GM12801 (cell line): Measurements from ENCODE around the gene FABP7.

Source experiments
- TF ChIP-seq, protein P1 (sequence below): IDR thresholded peaks from one replicate; pipeline ENCODE4 v1.5.1; 2011; ENCODE audit warnings: control low read depth; ENCODE audit not compliant: insufficient read length; ENCODE audit errors: extremely low read depth

Gene FABP7

DNA sequence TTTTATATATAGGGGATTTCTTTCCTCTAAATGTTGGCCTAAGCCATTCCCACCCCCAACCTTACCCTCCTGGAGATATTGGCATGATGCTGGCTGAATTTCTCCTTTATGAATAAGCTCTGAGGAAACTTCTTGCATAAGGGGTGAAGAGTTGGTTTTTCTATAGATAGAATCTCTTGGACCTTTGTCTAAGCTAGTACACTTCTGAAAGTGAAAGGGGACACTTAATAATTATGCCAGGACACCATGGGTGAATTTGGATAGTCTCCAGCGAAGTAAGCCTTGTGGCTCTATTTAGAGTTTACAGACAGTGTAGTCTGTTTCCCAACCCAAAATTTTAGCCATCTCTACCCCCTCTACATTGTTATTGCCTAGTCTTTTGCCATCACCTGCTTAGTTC lies 27.1 kb upstream of the FABP7 start:
- TF ChIP-seq, protein P1, sequence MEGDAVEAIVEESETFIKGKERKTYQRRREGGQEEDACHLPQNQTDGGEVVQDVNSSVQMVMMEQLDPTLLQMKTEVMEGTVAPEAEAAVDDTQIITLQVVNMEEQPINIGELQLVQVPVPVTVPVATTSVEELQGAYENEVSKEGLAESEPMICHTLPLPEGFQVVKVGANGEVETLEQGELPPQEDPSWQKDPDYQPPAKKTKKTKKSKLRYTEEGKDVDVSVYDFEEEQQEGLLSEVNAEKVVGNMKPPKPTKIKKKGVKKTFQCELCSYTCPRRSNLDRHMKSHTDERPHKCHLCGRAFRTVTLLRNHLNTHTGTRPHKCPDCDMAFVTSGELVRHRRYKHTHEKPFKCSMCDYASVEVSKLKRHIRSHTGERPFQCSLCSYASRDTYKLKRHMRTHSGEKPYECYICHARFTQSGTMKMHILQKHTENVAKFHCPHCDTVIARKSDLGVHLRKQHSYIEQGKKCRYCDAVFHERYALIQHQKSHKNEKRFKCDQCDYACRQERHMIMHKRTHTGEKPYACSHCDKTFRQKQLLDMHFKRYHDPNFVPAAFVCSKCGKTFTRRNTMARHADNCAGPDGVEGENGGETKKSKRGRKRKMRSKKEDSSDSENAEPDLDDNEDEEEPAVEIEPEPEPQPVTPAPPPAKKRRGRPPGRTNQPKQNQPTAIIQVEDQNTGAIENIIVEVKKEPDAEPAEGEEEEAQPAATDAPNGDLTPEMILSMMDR = no peak

DNA sequence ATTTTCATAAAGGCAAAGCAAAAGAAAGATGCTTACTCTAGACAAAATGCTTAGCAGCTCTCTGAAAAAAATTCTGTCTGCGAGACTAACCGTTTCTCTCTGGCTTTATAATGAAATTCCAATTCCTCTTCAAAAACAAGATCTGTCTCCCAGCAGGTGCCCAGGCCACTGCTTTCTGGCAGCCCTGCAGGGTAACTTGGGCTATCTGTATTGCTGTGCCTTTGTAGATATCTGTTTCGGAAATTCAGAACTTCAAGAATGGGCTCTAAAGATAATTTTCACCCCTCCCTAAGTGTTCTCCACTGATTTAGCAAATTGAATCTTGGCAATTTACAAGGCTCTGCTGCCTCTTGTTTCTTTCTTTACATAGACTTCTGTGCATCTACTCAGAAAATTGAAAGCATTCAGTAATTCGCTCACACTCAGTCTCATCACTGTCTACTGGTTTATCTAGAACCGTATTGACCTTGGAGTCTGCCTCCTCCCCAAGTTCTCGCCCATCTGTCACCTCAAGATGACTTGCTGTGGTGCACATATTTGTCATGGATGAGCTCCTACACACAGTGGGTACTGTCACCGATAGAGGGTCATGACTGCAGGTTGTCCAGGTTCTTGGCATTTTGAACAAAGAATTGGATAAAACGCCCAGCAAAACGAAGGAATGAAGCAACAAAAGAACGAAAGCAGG lies 26.4 kb upstream of the FABP7 start:
- TF ChIP-seq, protein P1 = no peak

DNA sequence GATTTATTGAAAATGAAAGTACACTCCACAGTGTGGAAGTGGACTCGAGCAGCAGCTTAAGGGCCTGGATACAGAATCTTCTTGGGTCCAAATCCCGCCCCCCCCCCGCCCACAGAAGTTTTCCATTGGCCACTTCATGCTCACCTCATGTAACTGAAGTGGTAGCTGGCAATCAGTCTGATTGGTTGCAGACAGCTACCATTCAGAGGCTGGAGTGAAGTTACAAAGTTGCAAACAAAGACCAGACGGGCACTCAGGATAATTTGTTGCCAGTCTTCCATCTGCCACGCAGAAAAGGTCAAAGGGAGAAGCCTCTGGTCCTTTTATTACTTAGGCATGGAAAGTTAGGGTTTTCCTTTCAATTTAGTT lies 25.8 kb upstream of the FABP7 start:
- TF ChIP-seq, protein P1 = no peak

DNA sequence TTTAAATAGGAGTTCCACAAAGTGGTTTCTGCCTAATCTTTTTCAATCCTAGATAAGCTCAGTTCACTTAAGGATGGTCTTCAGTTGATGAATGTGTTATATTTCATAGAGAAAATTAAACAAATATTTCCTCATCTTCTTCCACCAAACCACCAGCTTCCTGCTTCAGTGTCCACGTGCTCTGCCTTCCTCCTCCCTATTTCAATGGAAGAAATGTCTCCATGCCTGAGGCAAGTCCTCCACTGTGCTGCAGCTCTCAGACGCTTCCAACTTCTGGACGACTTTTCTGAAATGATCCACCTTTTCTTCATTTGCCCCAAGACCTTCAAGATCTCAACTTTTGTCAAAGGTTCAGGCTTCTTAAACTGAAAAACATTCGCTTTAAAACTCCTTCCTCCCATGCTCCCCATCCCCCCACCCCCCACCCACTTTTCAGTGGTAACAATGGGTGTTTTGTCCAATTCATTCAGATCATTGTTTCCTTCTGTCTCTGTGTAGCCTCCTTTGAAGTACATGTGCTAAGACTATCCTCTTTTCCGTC lies 25.3 kb upstream of the FABP7 start:
- TF ChIP-seq, protein P1 = no peak

DNA sequence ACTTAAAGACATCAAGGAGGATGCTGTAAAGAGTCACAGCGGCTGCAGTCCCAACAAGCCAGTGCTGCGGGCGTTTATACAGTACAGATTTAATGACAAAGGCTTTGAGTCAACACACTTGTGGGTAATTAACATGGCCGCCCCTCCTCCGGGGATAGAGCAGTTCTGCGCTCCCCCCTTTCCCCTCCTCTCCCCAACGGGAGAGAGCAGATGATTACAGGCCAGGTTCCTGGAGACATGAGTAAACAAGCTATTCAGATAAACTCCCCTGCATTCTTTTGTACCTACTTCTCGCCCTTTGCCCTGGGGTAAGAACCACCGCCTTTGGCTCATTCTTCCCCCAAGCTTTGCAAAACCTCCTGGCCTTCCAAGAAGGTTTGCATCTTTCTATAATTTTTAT lies 23.6 kb upstream of the FABP7 start:
- TF ChIP-seq, protein P1 = no peak

DNA sequence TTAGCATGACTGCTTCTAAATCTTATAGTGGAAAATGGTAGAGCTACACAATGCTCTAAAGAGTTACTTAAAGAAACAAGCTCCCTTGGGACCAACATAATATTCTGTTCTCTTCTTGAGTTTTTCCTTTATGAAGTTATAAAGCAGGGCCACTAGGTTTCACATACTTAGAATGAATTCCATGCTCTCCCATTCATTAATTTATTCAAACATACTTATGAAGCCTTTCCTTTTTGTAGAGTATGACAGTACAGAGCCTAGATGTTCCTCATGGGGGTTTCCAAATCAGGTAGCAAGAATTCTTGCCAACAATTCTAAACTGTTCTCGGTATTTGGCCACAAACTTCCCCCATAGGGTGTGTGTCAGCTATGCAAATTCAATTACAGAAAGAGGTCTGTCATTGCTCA lies 20.6 kb upstream of the FABP7 start:
- TF ChIP-seq, protein P1 = no peak

DNA sequence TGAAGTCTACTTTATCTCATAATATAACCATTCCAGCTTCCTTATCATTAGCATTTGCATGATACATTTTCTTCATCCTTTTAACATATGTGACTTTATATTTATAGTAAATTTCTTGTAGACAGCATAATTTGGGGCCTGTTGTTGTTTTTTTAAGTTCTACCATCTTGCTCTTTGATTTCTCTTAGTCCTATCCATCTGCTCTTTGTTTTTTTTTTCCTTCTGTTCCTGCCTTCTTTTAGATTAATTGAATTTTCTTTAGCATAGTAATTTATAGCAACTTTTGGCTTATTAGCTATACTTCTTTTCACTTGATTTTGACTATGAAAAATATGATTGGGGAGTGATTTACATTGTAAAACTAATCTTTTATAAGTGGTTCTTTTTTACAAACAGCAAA lies 19.2 kb upstream of the FABP7 start:
- TF ChIP-seq, protein P1 = no peak

DNA sequence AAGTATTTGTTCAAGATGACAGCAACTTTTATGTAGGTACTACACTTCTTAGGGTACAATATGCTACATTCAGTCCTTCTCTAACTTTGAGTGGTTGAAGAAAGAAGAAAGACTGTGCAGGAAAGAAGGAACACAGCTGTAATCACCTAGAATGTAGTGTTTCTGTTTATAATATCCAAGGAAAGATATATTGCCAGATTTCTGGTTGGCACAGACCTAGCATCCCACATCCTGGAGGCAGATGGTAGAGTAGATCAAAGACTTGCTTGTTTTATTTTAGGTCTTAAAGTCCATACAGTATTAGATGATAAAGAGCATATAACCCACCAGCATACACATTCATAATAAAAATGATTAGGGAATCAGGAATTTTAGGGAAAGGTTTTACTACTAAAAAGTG lies 13.3 kb upstream of the FABP7 start:
- TF ChIP-seq, protein P1 = no peak
